ENCODE results near the gene KLHL1.

- no peak for TF ChIP-seq CTCF (IDR thresholded peaks at IDR 0.05)
- no peak for TF ChIP-seq EP300 (IDR thresholded peaks at IDR 0.05)
- no peak for TF ChIP-seq POLR2A (IDR thresholded peaks at IDR 0.05)
These were observed 180.0 kb downstream of the KLHL1 start for GRCh38 chr13:69928262-69928661.
